ENCODE results near the gene MST1.

DNA sequence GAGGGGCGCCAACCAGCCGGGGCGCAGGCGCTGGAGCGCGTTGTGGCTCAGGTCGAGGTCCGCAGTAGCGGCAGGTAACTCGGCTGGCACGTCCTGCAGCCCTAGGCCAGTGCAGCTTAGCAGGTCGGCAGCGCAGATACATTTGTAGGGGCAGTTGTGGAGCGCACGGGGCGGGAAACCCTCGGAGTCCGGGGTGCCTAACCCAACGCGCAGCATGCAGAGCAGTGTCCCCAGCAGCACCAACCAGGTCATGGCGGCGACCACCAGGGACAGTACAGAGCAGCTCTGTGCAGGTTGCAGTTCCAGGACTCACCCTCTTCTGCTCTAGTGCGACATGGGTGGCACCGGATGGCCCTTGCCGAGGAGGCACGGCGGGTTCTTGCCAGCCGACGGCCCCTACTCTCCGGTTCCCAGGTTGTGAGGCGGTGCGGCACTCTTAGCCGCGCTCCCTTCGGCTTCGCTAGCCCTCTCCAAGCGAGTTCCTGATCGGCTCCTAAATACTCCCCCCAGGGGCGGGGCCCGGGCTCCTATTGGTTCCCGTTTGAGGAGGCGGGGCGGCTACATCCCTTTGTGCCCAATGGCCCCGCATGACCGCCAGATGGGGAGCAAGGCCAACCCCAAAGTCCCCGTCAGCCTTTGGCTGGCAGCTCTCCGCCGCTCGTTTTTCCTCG lies 30.1 kb upstream of the MST1 start, which contains the start of gene AMIGO3:
- TF ChIP-seq, protein P1, sequence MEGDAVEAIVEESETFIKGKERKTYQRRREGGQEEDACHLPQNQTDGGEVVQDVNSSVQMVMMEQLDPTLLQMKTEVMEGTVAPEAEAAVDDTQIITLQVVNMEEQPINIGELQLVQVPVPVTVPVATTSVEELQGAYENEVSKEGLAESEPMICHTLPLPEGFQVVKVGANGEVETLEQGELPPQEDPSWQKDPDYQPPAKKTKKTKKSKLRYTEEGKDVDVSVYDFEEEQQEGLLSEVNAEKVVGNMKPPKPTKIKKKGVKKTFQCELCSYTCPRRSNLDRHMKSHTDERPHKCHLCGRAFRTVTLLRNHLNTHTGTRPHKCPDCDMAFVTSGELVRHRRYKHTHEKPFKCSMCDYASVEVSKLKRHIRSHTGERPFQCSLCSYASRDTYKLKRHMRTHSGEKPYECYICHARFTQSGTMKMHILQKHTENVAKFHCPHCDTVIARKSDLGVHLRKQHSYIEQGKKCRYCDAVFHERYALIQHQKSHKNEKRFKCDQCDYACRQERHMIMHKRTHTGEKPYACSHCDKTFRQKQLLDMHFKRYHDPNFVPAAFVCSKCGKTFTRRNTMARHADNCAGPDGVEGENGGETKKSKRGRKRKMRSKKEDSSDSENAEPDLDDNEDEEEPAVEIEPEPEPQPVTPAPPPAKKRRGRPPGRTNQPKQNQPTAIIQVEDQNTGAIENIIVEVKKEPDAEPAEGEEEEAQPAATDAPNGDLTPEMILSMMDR (IDR thresholded peaks at IDR 0.05) = peak; percentile 35 to 70 (median 54)
- TF ChIP-seq POLR2A (IDR thresholded peaks at IDR 0.05; ENCODE audit: low read depth) = peak; percentile 5
- peak; percentile 90 to 91 for TF ChIP-seq POLR2AphosphoS5 (IDR thresholded peaks at IDR 0.05)

All from esophagus muscularis mucosa (tissue), 3 donors.